ENCODE data around the gene OTOR. TPM values are rescaled to one million over a fixed set of nuclear protein-coding genes. Genes with fewer than 3 reads are reported as not detected.

The OTOR gene
- total and polyA plus RNA-seq, 2 donors (not counting 3 experiments of a cell fraction or from before 2014, with no cell fraction given), result not detected

GRCh38 chr20:16699293-16699692 lies 48.9 kb upstream of the OTOR start:
- intact Hi-C loops (cut with micrococcal nuclease) (no loop called here), dilution Hi-C loops (cut with MboI; ENCODE audit: extremely low pct_ligation_motif_present, low sequenced_read_pairs) (no loop called here)
- no peaks in the 10 kb centered on the region for H3K27me3 ChIP-seq (ENCODE audit: control insufficient read depth in 2 of 2, insufficient read depth in 2 of 2, low read length in 2 of 2)
- ChIA-PET CTCF (no interaction called here), POLR2A (no interaction called here)
- no peak for TF ChIP-seq EZH2 (IDR thresholded peaks at IDR 0.05; ENCODE audit: borderline replicate concordance, low read depth, low read length, severe bottlenecking)
- TF ChIP-seq POLR2AphosphoS5 (IDR thresholded peaks at IDR 0.05; ENCODE audit: insufficient read depth, low read depth, low read length), result no peak
- no peak for TF ChIP-seq FOS (IDR thresholded peaks at IDR 0.05; ENCODE audit: borderline replicate concordance, insufficient read depth, low read length)
- TF ChIP-seq POLR2A (IDR thresholded peaks at IDR 0.05; ENCODE audit: low read depth, low read length), result no peak
- TF ChIP-seq GATA2 (IDR thresholded peaks at IDR 0.05; ENCODE audit: insufficient read depth, insufficient read length, low read depth, low read length), result no peak
- no peak for TF ChIP-seq JUN (IDR thresholded peaks at IDR 0.05; ENCODE audit: borderline replicate concordance, insufficient read depth, insufficient read length, low read depth)
- TF ChIP-seq, protein P1, sequence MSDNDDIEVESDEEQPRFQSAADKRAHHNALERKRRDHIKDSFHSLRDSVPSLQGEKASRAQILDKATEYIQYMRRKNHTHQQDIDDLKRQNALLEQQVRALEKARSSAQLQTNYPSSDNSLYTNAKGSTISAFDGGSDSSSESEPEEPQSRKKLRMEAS (IDR thresholded peaks at IDR 0.05; ENCODE audit: insufficient read depth, insufficient read length), result no peak
- no peak for TF ChIP-seq CTCF (IDR thresholded peaks at IDR 0.05; ENCODE audit: extremely low read depth in 1 of 2, insufficient read depth in 1 of 2, low read depth in 1 of 2, low read length in 2 of 2)
- no peak for TF ChIP-seq MYC (IDR thresholded peaks at IDR 0.05; ENCODE audit: low read depth, low read length)
- no peaks in the 10 kb centered on the region for H3K9me3 ChIP-seq (replicated peaks; ENCODE audit: control insufficient read depth, insufficient read depth, low read length)
- H4K20me1 ChIP-seq (replicated peaks; ENCODE audit: control insufficient read depth, extremely low read depth, insufficient read depth, low read length), result no peaks in the 10 kb centered on the region
- no peaks in the 10 kb centered on the region for H3K79me2 ChIP-seq (ENCODE audit: control insufficient read depth, insufficient read depth, low read length)
- no peaks in the 10 kb centered on the region for H3K9me1 ChIP-seq (replicated peaks; ENCODE audit: control insufficient read depth, extremely low read depth, insufficient read depth, low read length)
- H3K27ac ChIP-seq (ENCODE audit: insufficient read depth, low read depth, low read length), result no peak overlapping the region
- H3K9ac ChIP-seq (replicated peaks; ENCODE audit: extremely low read depth, insufficient read depth, low read length), result no peak overlapping the region
- DNase-seq (ENCODE audit: low read depth, low spot score) (no peak), FAIRE-seq (no peak)
- no peak overlapping the region for H3K4me3 ChIP-seq (replicated peaks in 1 of 3; ENCODE audit: insufficient read depth in 1 of 3, low read depth in 1 of 3, low read length in 3 of 3)
- H3K4me2 ChIP-seq (ENCODE audit: insufficient read depth, low read length), result no peak overlapping the region
- H3K4me1 ChIP-seq (ENCODE audit: control insufficient read depth, extremely low read depth, insufficient read depth, low read length), result no peaks in the 10 kb centered on the region
- no TSS peak for BruUV-seq (replicated peaks)
- H2AFZ ChIP-seq (ENCODE audit: low read depth, low read length), result no peak overlapping the region
- no peaks in the 10 kb centered on the region for H3K36me3 ChIP-seq (ENCODE audit: control insufficient read depth in 2 of 2, extremely low read depth in 1 of 2, insufficient read depth in 2 of 2, low read length in 2 of 2)
